Endothelial cell of umbilical vein (primary cell): ENCODE data around the gene SORCS2. TPM values are rescaled to one million over a fixed set of nuclear protein-coding genes. Genes with fewer than 3 reads are reported as not detected.

Source experiments
- BruUV-seq: library from RNA; stranded (reverse); fragments of 400-500 nt; replicated peaks from 2 replicates; lab custom pipeline; 2021; lab: Mats Ljungman, UMichigan
- CTCF ChIA-PET: fragments of 300-600, 350-600 bp; sonication (Branson Sonifier 250); formaldehyde crosslinking; loops from one replicate; lab custom pipeline; 2021; ENCODE audit warnings: antibody characterized with exemption, inconsistent platforms; lab: Charles Lee
- POLR2A ChIA-PET: fragments of 300-600, 350-600 bp; sonication (Branson Sonifier 250); formaldehyde crosslinking; loops from one replicate; lab custom pipeline; 2021; ENCODE audit warnings: antibody characterized with exemption, inconsistent platforms; lab: Charles Lee
- DNase-seq: peaks from one replicate; pipeline ENCODE4 v3.0.0-alpha.2; 2011; ENCODE audit warnings: low read depth, low spot score
- FAIRE-seq: peaks from 2 replicates; lab custom pipeline; 2011; peaks lifted over from hg19 to GRCh38; lab: Jason Lieb, UNC
- H2AFZ ChIP-seq: 2 replicates; pipeline ENCODE4 v1.6.0; 2012; ENCODE audit warnings: low read depth, low read length, control low read depth, inconsistent platforms
- H3K27ac ChIP-seq: 2 replicates; pipeline ENCODE4 v1.5.1; 2011; ENCODE audit warnings: low read depth, mild to moderate bottlenecking, control low read depth, low read length, moderate library complexity; ENCODE audit not compliant: insufficient read depth
- H3K27me3 ChIP-seq, 2 experiments: 2 replicates each; pipeline versions ENCODE4 v1.6.0 to v1.6.1; 2011; ENCODE audit warnings: low read length in 2 of 2, mixed read lengths in 1 of 2; ENCODE audit not compliant: control insufficient read depth in 2 of 2, insufficient read depth in 2 of 2
- H3K36me3 ChIP-seq, 2 experiments: 2 replicates in 1 of 2; 3 replicates in 1 of 2; pipeline ENCODE4 v1.5.1; 2011; ENCODE audit warnings: low read length in 2 of 2, mild to moderate bottlenecking in 1 of 2, moderate library complexity in 1 of 2; ENCODE audit not compliant: control insufficient read depth in 2 of 2, insufficient read depth in 2 of 2; ENCODE audit errors: extremely low read depth in 1 of 2
- H3K4me1 ChIP-seq: 3 replicates; pipeline ENCODE4 v1.5.1; 2011; ENCODE audit warnings: mild to moderate bottlenecking, low read length; ENCODE audit not compliant: control insufficient read depth, insufficient read depth; ENCODE audit errors: extremely low read depth
- H3K4me2 ChIP-seq: 2 replicates; pipeline ENCODE4 v1.6.1; 2011; ENCODE audit warnings: low read length, control low read depth, mixed read lengths; ENCODE audit not compliant: insufficient read depth
- H3K4me3 ChIP-seq, 3 experiments: fragments of 200-600 bp in 1 of 3; sonication (generic), shearing (Covaris generic) in 1 of 3; replicated peaks in 1 of 3; 2 replicates each; pipeline ENCODE4 v1.5.1; 2011 to 2016; ENCODE audit warnings: control low read depth in 3 of 3, low read length in 3 of 3, mild to moderate bottlenecking in 2 of 3, inconsistent platforms in 1 of 3, low read depth in 1 of 3, moderate library complexity in 1 of 3; ENCODE audit not compliant: insufficient read depth in 1 of 3
- H3K79me2 ChIP-seq: 2 replicates; pipeline ENCODE4 v1.6.0; 2012; ENCODE audit warnings: low read length, inconsistent platforms; ENCODE audit not compliant: control insufficient read depth, insufficient read depth
- H3K9ac ChIP-seq: replicated peaks from 2 replicates; pipeline ENCODE3; 2011; ENCODE audit warnings: low read length, control low read depth; ENCODE audit not compliant: insufficient read depth; ENCODE audit errors: extremely low read depth
- H3K9me1 ChIP-seq: replicated peaks from 3 replicates; pipeline ENCODE4 v1.6.0; 2011; ENCODE audit warnings: mild to moderate bottlenecking, low read length; ENCODE audit not compliant: control insufficient read depth, insufficient read depth; ENCODE audit errors: extremely low read depth
- H3K9me3 ChIP-seq: replicated peaks from 2 replicates; pipeline ENCODE4 v1.5.1; 2012; ENCODE audit warnings: low read length, inconsistent platforms; ENCODE audit not compliant: control insufficient read depth, insufficient read depth
- H4K20me1 ChIP-seq: replicated peaks from 2 replicates; pipeline ENCODE3; 2011; ENCODE audit warnings: mild to moderate bottlenecking, low read length; ENCODE audit not compliant: control insufficient read depth, insufficient read depth; ENCODE audit errors: extremely low read depth
- EZH2 ChIP-seq: IDR thresholded peaks from 2 replicates; pipeline ENCODE4 v1.6.1; 2012; ENCODE audit warnings: borderline replicate concordance, low read depth, mild to moderate bottlenecking, moderate library complexity, low read length, inconsistent platforms; ENCODE audit not compliant: severe bottlenecking
- FOS ChIP-seq: IDR thresholded peaks from 2 replicates; pipeline ENCODE4 v1.6.1; 2011; ENCODE audit warnings: mild to moderate bottlenecking, low read length, moderate library complexity, borderline replicate concordance; ENCODE audit not compliant: insufficient read depth
- POLR2A ChIP-seq: IDR thresholded peaks from 2 replicates; pipeline ENCODE4 v1.6.1; 2012; ENCODE audit warnings: low read depth, mild to moderate bottlenecking, control low read depth, low read length
- POLR2AphosphoS5 ChIP-seq: IDR thresholded peaks from 2 replicates; pipeline ENCODE4 v1.6.1; 2012; ENCODE audit warnings: low read depth, mild to moderate bottlenecking, control low read depth, low read length, moderate library complexity; ENCODE audit not compliant: insufficient read depth
- dilution Hi-C: fragments of 300-500 bp; cut with MboI; formaldehyde crosslinking; loops from one replicate; pipeline ENCODE4 v1.15.0; 2019; ENCODE audit warnings: low sequenced_read_pairs; ENCODE audit not compliant: extremely low pct_ligation_motif_present
- intact Hi-C: fragments of 100-400 bp; cut with micrococcal nuclease; formaldehyde crosslinking; loops from one replicate; pipeline ENCODE4 v1.10.0; 2022
- polyA plus RNA-seq, 4 experiments: library from polyadenylated mRNA; depleted of rRNA in 3 of 4; stranded (reverse) in 3 of 4; unstranded in 1 of 4; fragments of >200 nt; gene quantifications; 2 replicates each; pipeline versions ENCODE4 v1.2.1 to v1.2.3, GENCODE V29; 2011 to 2012; ENCODE audit warnings: missing spikeins in 1 of 4
- total RNA-seq: library from RNA; stranded (reverse); gene quantifications from 2 replicates; pipeline ENCODE4 v1.2.3, GENCODE V29; 2021
- TF ChIP-seq, protein P1 (sequence below), 2 donors: IDR thresholded peaks; 1 replicate in 1 of 2; 2 replicates in 1 of 2; pipeline ENCODE4 v1.5.1; 2011; ENCODE audit warnings: low read length in 2 of 2, mild to moderate bottlenecking in 2 of 2, moderate library complexity in 2 of 2, control low read depth in 1 of 2, inconsistent platforms in 1 of 2, low read depth in 1 of 2; ENCODE audit not compliant: insufficient read depth in 1 of 2; ENCODE audit errors: extremely low read depth in 1 of 2

The SORCS2 gene
- total and polyA plus RNA-seq, 2 donors (not counting 3 experiments of a cell fraction or from before 2014, with no cell fraction given) = not detected

DNA sequence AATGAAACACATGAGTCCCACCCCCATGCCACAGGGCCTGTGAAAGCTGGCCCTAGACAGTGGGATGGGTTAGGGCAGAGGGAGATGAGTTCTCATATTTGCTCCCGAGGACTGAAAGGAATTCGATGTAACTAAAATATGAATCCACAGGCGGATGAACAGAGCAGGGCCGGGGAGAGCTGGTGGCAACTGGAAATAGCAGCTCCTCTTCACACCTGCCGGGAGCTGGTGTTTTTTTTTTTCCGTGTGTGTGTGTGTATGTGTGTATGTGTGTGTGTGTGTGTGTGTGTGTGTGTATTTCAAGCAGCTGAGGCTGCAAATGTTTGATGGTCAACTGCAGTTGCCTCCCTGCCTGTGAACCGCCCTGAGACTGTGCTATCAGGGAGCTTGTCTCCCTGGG is 357.5 kb downstream of the SORCS2 start:
- Histone ChIP-seq H3K27me3 (no peaks in the 10 kb centered on the region), H3K36me3 (no peaks in the 10 kb centered on the region), H3K9ac (no peak overlapping the region), H3K4me1 (no peaks in the 10 kb centered on the region), H3K9me1 (no peaks in the 10 kb centered on the region), H2AFZ (no peak overlapping the region), H3K79me2 (no peaks in the 10 kb centered on the region), H4K20me1 (no peaks in the 10 kb centered on the region), H3K27ac (no peak overlapping the region), H3K4me2 (no peak overlapping the region), H3K4me3 (no peak overlapping the region), H3K9me3 (peaks cover 4% of the 10 kb centered on the region)
- ChIA-PET POLR2A (no interaction called here), CTCF (no interaction called here)
- dilution Hi-C loops = no loop called here
- DNase-seq = no peak
- TF ChIP-seq EZH2 (no peak), FOS (no peak), POLR2AphosphoS5 (no peak), POLR2A (no peak)
- no TSS peak for BruUV-seq
- intact Hi-C loops = no loop called here
- no peak for FAIRE-seq

- ChIA-PET CTCF (interaction anchor here (1.5 kb wide), 1 partner anchor 20 kb away, joined by 3 read pairs; no protein-coding TSS in a partner anchor), POLR2A (no interaction called here)
- H3K36me3 ChIP-seq = no peaks in the 10 kb centered on the region
- intact Hi-C loops (no loop called here), dilution Hi-C loops (no loop called here)
- no peak overlapping the region for H3K4me3 ChIP-seq
- no peaks in the 10 kb centered on the region for H3K9me1 ChIP-seq
- no peak overlapping the region for H3K27ac ChIP-seq
- no peaks in the 10 kb centered on the region for H3K79me2 ChIP-seq
- H3K9ac ChIP-seq = no peak overlapping the region
- FAIRE-seq (no peak), DNase-seq (no peak)
- H2AFZ ChIP-seq = no peak overlapping the region
- TF ChIP-seq FOS = no peak
- TF ChIP-seq EZH2 = no peak
- TF ChIP-seq, protein P1, sequence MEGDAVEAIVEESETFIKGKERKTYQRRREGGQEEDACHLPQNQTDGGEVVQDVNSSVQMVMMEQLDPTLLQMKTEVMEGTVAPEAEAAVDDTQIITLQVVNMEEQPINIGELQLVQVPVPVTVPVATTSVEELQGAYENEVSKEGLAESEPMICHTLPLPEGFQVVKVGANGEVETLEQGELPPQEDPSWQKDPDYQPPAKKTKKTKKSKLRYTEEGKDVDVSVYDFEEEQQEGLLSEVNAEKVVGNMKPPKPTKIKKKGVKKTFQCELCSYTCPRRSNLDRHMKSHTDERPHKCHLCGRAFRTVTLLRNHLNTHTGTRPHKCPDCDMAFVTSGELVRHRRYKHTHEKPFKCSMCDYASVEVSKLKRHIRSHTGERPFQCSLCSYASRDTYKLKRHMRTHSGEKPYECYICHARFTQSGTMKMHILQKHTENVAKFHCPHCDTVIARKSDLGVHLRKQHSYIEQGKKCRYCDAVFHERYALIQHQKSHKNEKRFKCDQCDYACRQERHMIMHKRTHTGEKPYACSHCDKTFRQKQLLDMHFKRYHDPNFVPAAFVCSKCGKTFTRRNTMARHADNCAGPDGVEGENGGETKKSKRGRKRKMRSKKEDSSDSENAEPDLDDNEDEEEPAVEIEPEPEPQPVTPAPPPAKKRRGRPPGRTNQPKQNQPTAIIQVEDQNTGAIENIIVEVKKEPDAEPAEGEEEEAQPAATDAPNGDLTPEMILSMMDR (IDR thresholded peaks at IDR 0.05; ENCODE audit: extremely low read depth in 1 of 2, insufficient read depth in 1 of 2, low read depth in 1 of 2, low read length in 2 of 2) = no peak
- no peak for TF ChIP-seq POLR2A
- H3K4me2 ChIP-seq = no peak overlapping the region
- no peaks in the 10 kb centered on the region for H3K27me3 ChIP-seq
- no peaks in the 10 kb centered on the region for H4K20me1 ChIP-seq
- no peaks in the 10 kb centered on the region for H3K4me1 ChIP-seq
- no TSS peak for BruUV-seq
- peaks cover 4% of the 10 kb centered on the region for H3K9me3 ChIP-seq
Measured at GRCh38 chr4:7552466-7552865, 360.1 kb downstream of the SORCS2 start.
